HEK293T (cell line): Measurements from ENCODE around the gene FANCG.

Experiments used
- BHLHE40 ChIP-seq: fragments of 450-650 bp; IDR thresholded peaks from 2 replicates; pipeline ENCODE4 v1.6.1; 2016; ENCODE audit warnings: mild to moderate bottlenecking, moderate library complexity, borderline replicate concordance
- CTBP1 ChIP-seq: fragments of 450-650 bp; IDR thresholded peaks from 2 replicates; pipeline ENCODE4 v1.6.1; 2016; ENCODE audit warnings: borderline replicate concordance
- ELF4 ChIP-seq: fragments of 450-650 bp; IDR thresholded peaks from 2 replicates; pipeline ENCODE4 v1.6.1; 2017; ENCODE audit warnings: antibody characterized with exemption
- FOXA1 ChIP-seq: fragments of 450-650 bp; IDR thresholded peaks from 2 replicates; pipeline ENCODE4 v1.6.1; 2016; ENCODE audit warnings: mild to moderate bottlenecking
- FOXK2 ChIP-seq: fragments of 450-650 bp; IDR thresholded peaks from 2 replicates; pipeline ENCODE4 v1.6.1; 2016; ENCODE audit warnings: mild to moderate bottlenecking
- HDGF ChIP-seq: fragments of 450-650 bp; IDR thresholded peaks from 2 replicates; pipeline ENCODE4 v1.6.1; 2017; ENCODE audit warnings: antibody characterized with exemption, borderline replicate concordance
- L3MBTL2 ChIP-seq: fragments of 450-650 bp; conservative IDR thresholded peaks from 2 replicates; pipeline ENCODE4 v1.6.1; 2016; ENCODE audit warnings: mild to moderate bottlenecking
- LEF1 ChIP-seq: fragments of 450-650 bp; IDR thresholded peaks from 2 replicates; pipeline ENCODE4 v1.6.1; 2017; ENCODE audit warnings: mild to moderate bottlenecking, borderline replicate concordance
- PKNOX1 ChIP-seq: fragments of 450-650 bp; IDR thresholded peaks from 2 replicates; pipeline ENCODE4 v1.6.1; 2016
- SP1 ChIP-seq: fragments of 450-650 bp; IDR thresholded peaks from 2 replicates; pipeline ENCODE4 v1.6.1; 2017
- SUZ12 ChIP-seq: fragments of 450-650 bp; IDR thresholded peaks from 2 replicates; pipeline ENCODE4 v1.6.1; 2016; ENCODE audit warnings: mild to moderate bottlenecking
- TARDBP ChIP-seq: fragments of 450-650 bp; IDR thresholded peaks from 2 replicates; pipeline ENCODE4 v1.6.1; 2016
- ZNF384 ChIP-seq: fragments of 450-650 bp; IDR thresholded peaks from 2 replicates; pipeline ENCODE4 v1.6.1; 2016

- TF ChIP-seq ELF4 (no peak), SUZ12 (no peak), LEF1 (no peak), BHLHE40 (no peak), PKNOX1 (no peak), ZNF384 (no peak), L3MBTL2 (peak; percentile 97), HDGF (peak; percentile 82; the same call in 1 of the 2 replicates), SP1 (no peak), FOXA1 (no peak), FOXK2 (no peak), TARDBP (no peak), CTBP1 (no peak)
Measured at GRCh38 chr9:35079426-35080341, at the start of gene FANCG.
